Tibial artery (tissue), 4 donors: ENCODE measurements around the gene TTC8.
"Not testable (repeated sequence)": the region's sequence is repeated elsewhere in the genome, so short reads cannot be mapped to it uniquely, and the experiment has no call there.

ENCODE experiments used
- DNase-seq, 2 donors: peaks; one replicate each; pipeline ENCODE4 v3.0.0-alpha.2; 2019
- H3K27ac ChIP-seq, 2 donors: fragments of 200-600 bp; sonication (generic) in 1 of 2; 1 replicate in 1 of 2; 2 replicates in 1 of 2; pipeline ENCODE4 v1.5.1; 2018 to 2019; ENCODE audit warnings: mild to moderate bottlenecking in 1 of 2
- H3K27me3 ChIP-seq, 2 donors: fragments of 200-600 bp; sonication (generic) in 1 of 2; one replicate each; pipeline versions ENCODE4 v1.5.1 to v1.6.0; 2016 to 2019
- H3K36me3 ChIP-seq, 3 donors: fragments of 200-600 bp; sonication (generic) in 2 of 3; one replicate each; pipeline ENCODE4 v1.5.1; 2016 to 2019; ENCODE audit warnings: mild to moderate bottlenecking in 2 of 3
- H3K4me1 ChIP-seq, 4 donors: fragments of 200-600 bp; sonication (generic) in 2 of 4; 1 replicate in 3 of 4; 2 replicates in 1 of 4; pipeline ENCODE4 v1.5.1; 2016 to 2019
- H3K4me3 ChIP-seq, 2 donors: fragments of 200-600 bp; sonication (generic) in 1 of 2; 1 replicate in 1 of 2; 2 replicates in 1 of 2; pipeline ENCODE4 v1.5.1; 2018 to 2019; ENCODE audit warnings: mild to moderate bottlenecking in 2 of 2
- H3K9me3 ChIP-seq, 3 donors: fragments of 200-600 bp; sonication (generic) in 1 of 3; one replicate each; pipeline ENCODE4 v1.5.1; 2016 to 2019
- intact Hi-C: fragments of 100-400 bp; cut with DNase I; formaldehyde crosslinking; loops from one replicate; pipeline ENCODE4 v1.15.0; 2023; ENCODE audit warnings: low total_unique reads
- TF ChIP-seq, protein P1 (sequence below), 2 experiments: fragments of 200-600 bp in 1 of 2; fragments of 450-650 bp in 1 of 2; IDR thresholded peaks; one replicate each; pipeline ENCODE4 v1.5.1; 2017 to 2019; ENCODE audit warnings: antibody characterized with exemption in 2 of 2, mild to moderate bottlenecking in 1 of 2, moderate library complexity in 1 of 2

The TTC8 gene

DNA sequence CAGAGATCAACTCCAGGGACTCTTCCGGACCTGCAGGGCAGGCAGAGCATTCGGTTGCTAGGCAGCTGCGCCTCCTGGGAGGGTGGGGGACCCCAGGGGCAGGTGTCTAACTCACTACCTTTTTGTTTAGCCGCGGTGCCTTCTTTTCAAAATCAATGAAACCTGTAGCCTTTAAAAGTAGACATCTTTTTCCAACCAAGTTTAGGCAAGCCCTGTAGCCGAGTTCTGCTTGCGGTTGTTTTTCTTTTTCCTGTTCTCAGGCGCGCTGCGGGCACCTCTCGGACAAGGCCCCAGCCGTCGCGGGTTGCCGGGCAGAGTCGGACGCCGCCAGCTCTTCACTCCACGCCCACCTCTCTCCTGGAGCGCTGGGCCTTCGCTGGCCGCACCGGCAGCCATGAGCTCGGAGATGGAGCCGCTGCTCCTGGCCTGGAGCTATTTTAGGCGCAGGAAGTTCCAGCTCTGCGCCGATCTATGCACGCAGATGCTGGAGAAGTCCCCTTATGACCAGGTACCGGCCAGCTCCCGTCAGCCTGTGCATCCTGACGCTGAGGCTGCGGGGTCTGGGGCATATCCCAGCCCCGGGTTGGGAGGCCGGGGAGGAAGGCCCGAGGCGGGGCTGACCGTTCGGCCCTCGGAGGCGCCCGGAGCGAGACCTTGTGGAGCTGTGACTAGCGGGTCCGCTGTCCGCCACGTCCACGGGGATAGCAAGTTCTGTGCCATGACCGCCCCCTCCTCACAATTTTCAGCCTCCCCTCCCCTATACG lies at the start of gene TTC8:
TSS of gene TTC8 (plus strand) at position 338 of the 764 bp plus-strand sequence. CDS start at position 395, 57 bp downstream.
- TF ChIP-seq, protein P1, sequence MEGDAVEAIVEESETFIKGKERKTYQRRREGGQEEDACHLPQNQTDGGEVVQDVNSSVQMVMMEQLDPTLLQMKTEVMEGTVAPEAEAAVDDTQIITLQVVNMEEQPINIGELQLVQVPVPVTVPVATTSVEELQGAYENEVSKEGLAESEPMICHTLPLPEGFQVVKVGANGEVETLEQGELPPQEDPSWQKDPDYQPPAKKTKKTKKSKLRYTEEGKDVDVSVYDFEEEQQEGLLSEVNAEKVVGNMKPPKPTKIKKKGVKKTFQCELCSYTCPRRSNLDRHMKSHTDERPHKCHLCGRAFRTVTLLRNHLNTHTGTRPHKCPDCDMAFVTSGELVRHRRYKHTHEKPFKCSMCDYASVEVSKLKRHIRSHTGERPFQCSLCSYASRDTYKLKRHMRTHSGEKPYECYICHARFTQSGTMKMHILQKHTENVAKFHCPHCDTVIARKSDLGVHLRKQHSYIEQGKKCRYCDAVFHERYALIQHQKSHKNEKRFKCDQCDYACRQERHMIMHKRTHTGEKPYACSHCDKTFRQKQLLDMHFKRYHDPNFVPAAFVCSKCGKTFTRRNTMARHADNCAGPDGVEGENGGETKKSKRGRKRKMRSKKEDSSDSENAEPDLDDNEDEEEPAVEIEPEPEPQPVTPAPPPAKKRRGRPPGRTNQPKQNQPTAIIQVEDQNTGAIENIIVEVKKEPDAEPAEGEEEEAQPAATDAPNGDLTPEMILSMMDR (IDR thresholded peaks at IDR 0.05), result no peak
- Histone ChIP-seq H3K27ac (peak within 1 kb of the TSS; percentile 73 to 75), H3K27me3 (no peaks in the 10 kb centered on the region), H3K4me3 (peak within 1 kb of the TSS; percentile 63 to 70), H3K9me3 (no peaks in the 10 kb centered on the region), H3K36me3 (no peaks in the 10 kb centered on the region), H3K4me1 (peaks cover 0 to 22% (median 7%) of the 10 kb centered on the region in 4 donors)
- DNase-seq, result peak; percentile 81 to 91
- intact Hi-C loops, result no loop called here

DNA sequence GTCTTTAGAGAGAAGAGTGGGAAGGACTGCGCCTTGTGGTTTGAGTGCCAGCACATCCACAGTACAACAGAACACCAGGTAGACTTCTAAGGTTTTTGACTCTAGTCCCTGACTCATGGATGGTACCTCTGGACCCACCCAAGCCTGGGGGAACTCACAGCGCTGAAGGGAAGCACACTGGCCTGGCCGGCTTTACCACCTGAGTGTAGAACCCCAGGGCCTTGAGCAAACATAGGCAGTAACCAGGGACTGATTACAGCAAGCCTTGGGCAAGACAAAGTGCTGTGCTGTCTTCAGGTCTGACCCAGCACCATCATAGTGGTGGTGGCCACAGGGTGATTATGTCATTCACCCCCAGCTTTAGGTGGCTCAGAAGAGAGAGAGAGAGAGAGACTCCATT lies 48.9 kb upstream of the TTC8 start:
- Histone ChIP-seq H3K9me3 (no peaks in the 10 kb centered on the region), H3K27me3 (no peaks in the 10 kb centered on the region), H3K4me1 (no peaks in the 10 kb centered on the region), H3K36me3 (no peaks in the 10 kb centered on the region), H3K27ac (no peak overlapping the region), H3K4me3 (no peak overlapping the region)
- intact Hi-C loops, result no loop called here
- DNase-seq, result no peak
- TF ChIP-seq, protein P1 (IDR thresholded peaks at IDR 0.05), result no peak

DNA sequence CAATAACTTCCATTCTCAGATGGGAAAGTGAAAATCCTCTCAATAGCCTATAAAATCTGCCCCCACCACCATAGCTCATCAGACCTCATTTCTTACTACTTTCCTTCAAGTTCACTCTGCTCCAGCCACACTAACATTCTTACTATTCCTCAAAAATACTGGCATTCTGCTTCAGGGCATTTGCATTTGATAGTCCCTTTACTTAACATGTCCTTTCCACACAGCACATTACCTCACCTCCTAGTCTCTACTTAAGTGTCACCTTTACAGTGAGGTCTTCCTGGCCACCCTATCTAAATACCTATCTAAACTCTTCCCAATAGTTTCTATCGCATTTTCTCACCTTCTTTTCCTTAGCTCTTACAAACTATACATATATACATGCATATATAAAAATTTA lies 38.5 kb upstream of the TTC8 start:
- no peak overlapping the region for H3K27ac ChIP-seq
- intact Hi-C loops, result no loop called here
- TF ChIP-seq, protein P1 (IDR thresholded peaks at IDR 0.05), result no peak
- no peaks in the 10 kb centered on the region for H3K27me3 ChIP-seq
- H3K9me3 ChIP-seq, result no peaks in the 10 kb centered on the region
- H3K4me1 ChIP-seq, result no peaks in the 10 kb centered on the region
- H3K4me3 ChIP-seq, result no peak overlapping the region
- no peaks in the 10 kb centered on the region for H3K36me3 ChIP-seq
- DNase-seq, result no peak

DNA sequence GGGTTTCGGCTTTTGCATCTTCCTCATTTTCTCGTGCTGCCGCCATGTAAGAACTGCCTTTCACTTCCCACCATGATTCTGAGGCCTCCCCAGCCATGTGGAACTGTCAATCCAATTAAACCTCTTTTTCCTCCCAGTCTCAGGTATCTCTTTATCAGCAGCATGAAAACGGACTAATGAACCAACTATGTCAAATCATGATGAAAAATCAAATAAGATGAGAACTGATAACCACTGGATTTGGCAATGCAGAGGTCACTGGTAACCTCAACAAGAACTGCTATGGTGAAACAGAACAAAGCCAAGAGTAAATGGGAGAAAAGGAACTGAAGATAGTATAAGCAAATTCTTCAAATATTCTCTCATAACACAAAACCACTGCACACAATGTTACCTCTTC lies 37.7 kb upstream of the TTC8 start:
- Histone ChIP-seq H3K27me3 (no peaks in the 10 kb centered on the region), H3K4me3 (no peak overlapping the region), H3K4me1 (peaks cover 0 to 4% (median 2%) of the 10 kb centered on the region in 4 donors), H3K27ac (no peak overlapping the region), H3K9me3 (no peaks in the 10 kb centered on the region), H3K36me3 (no peaks in the 10 kb centered on the region)
- intact Hi-C loops, result no loop called here
- TF ChIP-seq, protein P1 (IDR thresholded peaks at IDR 0.05), result no peak
- DNase-seq, result no peak

DNA sequence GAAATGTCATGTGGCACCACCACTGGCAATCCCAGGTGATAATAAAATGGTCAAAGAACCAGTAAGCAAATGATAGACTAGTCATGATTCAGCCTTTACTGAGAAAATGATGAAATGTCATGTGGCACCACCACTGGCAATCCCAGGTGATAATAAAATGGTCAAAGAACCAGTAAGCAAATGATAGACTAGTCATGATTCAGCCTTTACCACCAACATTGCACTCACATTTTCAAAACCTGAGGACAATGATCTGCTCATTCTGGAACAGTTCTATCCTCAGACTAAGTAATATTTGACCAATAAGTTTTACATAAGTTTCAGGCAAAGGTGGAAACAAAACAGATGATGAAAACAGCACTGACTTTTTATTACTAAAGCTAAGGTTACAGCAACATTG lies 34.9 kb upstream of the TTC8 start:
- not testable (repeated sequence) for H3K9me3 ChIP-seq, DNase-seq, H3K27ac ChIP-seq

DNA sequence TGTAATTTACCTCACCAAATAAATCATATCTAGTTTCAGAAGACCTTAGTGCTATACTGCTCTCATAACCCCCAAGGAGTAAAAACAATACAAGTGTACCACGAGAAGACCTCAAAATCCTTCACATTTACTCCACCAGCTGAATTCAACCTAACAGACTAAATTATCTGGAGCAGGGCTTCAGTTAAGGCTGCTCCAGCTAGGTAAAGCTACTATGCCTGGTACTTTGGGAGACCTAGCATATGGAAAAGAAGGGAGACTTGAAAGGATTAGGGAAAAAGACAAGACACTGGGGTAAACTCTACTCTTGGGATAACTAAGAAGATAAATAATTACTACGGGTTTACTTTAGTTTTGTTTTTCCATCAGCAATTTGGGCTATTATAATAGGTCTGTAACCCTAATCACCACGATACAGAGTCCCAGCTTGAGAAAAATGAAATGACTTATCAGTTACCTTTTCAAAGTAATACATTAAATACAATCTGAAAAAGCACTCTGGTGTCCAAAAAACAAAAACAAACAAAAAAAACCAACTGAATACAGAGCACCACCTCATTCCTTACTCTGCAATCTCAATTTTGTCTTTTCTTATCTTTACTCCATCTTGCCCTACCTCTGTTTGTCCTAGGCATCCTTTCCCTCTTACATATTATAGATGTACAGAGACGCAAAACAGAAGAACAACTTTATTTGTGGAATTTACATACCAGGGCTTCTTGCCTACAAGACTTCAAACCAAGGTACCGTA lies 33.8 kb upstream of the TTC8 start:
- intact Hi-C loops, result no loop called here
- H3K4me3 ChIP-seq, result no peak overlapping the region
- TF ChIP-seq, protein P1 (IDR thresholded peaks at IDR 0.05), result no peak

More for the DNA sequence above, 34.9 kb upstream of the TTC8 start:
- H3K4me3 ChIP-seq, intact Hi-C loops, H3K27me3 ChIP-seq, H3K36me3 ChIP-seq: not testable (repeated sequence)
- peaks cover 0 to 16% (median 10%) of the 10 kb centered on the region in 4 donors for H3K4me1 ChIP-seq

More for the DNA sequence above, 33.8 kb upstream of the TTC8 start:
- no peaks in the 10 kb centered on the region for H3K9me3 ChIP-seq
- H3K4me1 ChIP-seq, result peaks cover 0 to 16% (median 10%) of the 10 kb centered on the region in 4 donors
- no peak overlapping the region for H3K27ac ChIP-seq
- H3K36me3 ChIP-seq, result no peaks in the 10 kb centered on the region
- H3K27me3 ChIP-seq, result no peaks in the 10 kb centered on the region
- no peak for DNase-seq
